Activated CD8-positive, alpha-beta memory T cell treated with anti-CD3 and anti-CD28 coated beads for 36 hours (primary cell): ENCODE measurements around the gene RD3L. TPM values are rescaled to one million over a fixed set of nuclear protein-coding genes. Genes with fewer than 3 reads are reported as not detected.
"Not testable (repeated sequence)": the region's sequence is repeated elsewhere in the genome, so short reads cannot be mapped to it uniquely, and the experiment has no call there.

ENCODE experiments used
- CTCF ChIA-PET: fragments of 350-600 bp; sonication (Branson Sonifier 250); formaldehyde crosslinking; loops from one replicate; lab custom pipeline; 2021; ENCODE audit warnings: antibody characterized with exemption; lab: Charles Lee
- POLR2A ChIA-PET: fragments of 350-600 bp; sonication (Branson Sonifier 250); formaldehyde crosslinking; loops from one replicate; lab custom pipeline; 2021; ENCODE audit warnings: antibody characterized with exemption; lab: Charles Lee
- total RNA-seq, 2 experiments: library from RNA; stranded (reverse); gene quantifications; one replicate each; pipeline ENCODE4 v1.2.3, GENCODE V29; 2021

Gene RD3L
- total RNA-seq, 2 experiments from 2014 or later = not detected

DNA sequence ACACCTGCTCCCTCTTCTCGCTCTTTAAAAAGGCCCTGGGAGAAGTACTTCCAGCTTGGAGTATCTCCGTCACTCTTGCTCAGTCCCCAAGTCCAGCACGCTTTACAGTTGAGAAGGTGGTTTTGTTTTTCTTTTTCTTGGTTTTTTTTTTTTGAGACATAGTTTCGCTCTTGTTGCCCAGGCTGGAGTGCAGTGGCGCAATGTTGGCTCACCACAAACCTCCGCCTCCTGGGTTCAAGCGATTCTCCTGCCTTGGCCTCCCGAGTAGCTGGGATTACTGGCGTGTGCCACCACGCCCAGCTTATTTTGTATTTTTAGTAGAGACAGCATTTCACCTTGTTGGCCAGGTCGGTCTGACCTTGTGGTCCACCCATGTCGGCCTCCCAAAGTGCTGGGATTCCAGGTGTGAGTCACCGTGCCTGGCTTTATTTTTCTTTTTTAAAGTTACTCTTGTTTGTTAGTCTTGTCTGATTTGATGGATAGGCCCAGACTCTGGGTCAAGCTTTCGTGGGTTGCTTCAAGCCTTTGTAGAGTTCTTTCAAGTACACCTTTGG, 12.2 kb downstream of the RD3L start:
- POLR2A ChIA-PET = no interaction called here
- CTCF ChIA-PET = interaction anchor here (0.8 kb wide), 1 partner anchor 10 kb away, joined by 4 read pairs; no protein-coding TSS in a partner anchor

DNA sequence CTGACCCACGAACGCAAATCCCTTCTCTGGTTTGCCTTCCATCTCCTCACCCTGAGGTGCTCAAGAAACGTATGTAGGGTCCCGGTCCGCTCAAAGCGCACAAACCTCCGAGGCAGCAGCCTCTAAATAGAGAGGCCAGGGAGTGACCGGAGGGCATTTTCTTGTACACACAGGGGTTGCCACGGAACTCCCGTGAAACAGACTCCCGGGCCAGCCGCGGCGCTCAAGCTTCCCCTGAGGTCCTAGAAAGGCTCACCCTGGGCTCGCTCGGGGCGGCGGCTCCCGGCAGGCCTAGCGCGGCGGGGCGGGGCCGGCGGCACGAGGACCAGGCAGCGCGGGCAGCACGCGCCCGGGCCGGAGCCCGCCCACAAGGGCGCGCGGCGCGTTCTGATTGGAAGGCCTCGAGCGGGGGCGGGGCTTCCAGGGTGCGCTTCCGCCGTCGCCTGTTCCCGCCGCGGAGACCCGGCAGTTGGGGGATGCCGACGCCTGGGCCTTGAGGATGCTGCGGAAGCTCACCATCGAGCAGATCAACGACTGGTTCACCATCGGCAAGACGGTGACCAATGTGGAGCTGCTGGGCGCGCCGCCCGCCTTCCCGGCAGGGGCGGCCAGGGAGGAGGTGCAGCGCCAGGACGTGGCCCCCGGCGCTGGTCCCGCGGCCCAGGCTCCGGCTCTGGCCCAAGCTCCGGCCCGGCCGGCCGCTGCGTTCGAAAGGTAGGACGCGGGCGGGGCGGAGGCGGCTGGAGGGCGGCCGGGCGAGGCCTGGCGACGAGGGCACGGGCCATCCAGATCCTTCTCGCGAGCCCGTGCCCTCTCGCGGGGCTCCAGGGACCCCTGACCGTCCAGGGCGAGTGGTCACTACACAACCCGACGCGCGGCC, 14.1 kb downstream of the RD3L start, which contains the start of gene TDRD9:
TDRD9 (plus strand) TSS at position 446 of the 880 bp plus-strand sequence; CDS start at position 500, 54 bp downstream.
- ChIA-PET CTCF (no interaction called here), POLR2A (interaction anchor here (0.6 kb wide), 2 partner anchors 56 to 324 kb away, joined by 5 to 6 read pairs; no protein-coding TSS in a partner anchor)

DNA sequence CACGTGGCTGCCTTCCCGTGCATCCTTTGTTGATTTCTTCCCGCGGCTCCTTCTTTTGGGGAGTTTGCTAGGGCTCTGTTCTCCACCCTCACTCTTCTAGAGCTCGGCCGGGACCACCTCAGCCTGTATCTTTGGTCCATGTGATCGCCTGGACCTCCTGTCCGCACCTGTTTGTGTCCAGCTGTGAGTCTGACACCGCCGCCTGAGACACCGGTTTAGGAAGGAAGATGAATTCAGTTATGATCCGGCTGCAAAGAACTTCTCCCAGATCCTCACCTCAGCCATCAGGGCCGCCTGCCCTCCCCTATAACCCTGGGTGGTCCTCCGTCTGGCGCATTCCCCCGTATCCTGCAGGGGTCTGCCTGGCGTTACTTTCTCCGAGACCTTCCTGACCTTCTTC, 14.8 kb downstream of the RD3L start:
- POLR2A ChIA-PET = no interaction called here
- CTCF ChIA-PET = no interaction called here

GRCh38 chr14:103925316-103925715, 17.0 kb downstream of the RD3L start:
- ChIA-PET CTCF (interaction anchor here (0.7 to 1.2 kb wide), 2 partner anchors 30 to 86 kb away, joined by 3 to 8 read pairs; no protein-coding TSS in a partner anchor), POLR2A (no interaction called here)

- CTCF ChIA-PET = interaction anchor here (1.1 kb wide), 1 partner anchor 23 kb away, joined by 3 read pairs; no protein-coding TSS in a partner anchor
- POLR2A ChIA-PET = interaction anchor here (1.3 kb wide), 1 partner anchor 12 kb away, joined by 5 read pairs; no protein-coding TSS in a partner anchor
Observed at GRCh38 chr14:103923863-103924262, 18.5 kb downstream of the RD3L start.

DNA sequence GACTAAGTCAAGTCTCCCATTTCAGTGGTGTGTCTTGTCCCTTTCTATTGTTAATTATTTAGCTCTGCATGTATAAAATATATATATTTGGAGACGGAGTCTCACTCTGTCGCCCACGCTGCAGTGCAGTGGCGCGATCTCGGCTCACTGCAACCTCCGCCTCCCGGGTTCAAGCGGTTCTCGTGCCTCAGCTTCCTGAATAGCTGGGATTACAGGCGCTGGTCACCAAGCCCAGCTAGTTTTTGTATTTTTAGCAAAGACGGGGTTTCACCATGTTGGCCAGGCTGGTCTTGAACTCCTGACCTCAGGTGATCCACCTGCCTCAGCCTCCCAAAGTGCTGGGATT, 20.5 kb downstream of the RD3L start:
- CTCF ChIA-PET = interaction anchor here (0.7 to 1.8 kb wide), 2 partner anchors 12 to 15 kb away, joined by 3 to 5 read pairs; no protein-coding TSS in a partner anchor
- POLR2A ChIA-PET = not testable (repeated sequence)

- CTCF ChIA-PET = interaction anchor here (0.6 to 2.5 kb wide), 7 partner anchors 8 to 113 kb away, joined by 3 to 5 read pairs (median 4); no protein-coding TSS in a partner anchor
- POLR2A ChIA-PET = interaction anchor here (0.5 kb wide), 1 partner anchor 10 kb away, joined by 3 read pairs; no protein-coding TSS in a partner anchor
Observed at GRCh38 chr14:103920981-103921854, 21.1 kb downstream of the RD3L start.

DNA sequence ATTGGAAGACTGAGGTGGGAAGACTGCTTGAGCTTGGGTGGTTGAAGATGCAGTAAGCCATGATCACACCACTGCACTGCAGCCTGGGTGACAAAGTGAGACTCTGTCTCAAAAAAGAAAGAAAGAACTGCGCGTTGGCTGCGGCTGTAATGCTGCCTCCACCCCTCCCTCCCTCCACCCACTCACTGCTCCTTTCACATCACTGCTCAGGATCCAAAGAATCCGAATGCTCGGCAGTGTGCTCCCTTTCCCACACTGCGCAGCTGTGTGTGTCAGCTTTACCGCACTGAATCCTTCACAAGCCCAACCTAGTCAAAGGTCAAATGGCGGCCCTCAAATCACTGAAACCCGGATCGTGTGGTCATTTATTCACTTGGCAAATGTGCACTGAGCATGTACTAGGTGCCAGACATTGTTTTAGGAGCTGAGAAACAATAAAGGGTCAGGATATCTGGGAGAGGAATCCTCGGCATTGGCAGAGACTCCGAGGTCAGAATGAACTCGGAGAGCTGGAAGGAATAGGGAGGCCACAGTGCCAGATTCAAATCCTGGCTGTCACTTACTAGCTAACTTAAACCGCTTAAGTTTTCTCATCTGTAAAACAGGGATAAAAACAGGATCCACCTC, 25.6 kb downstream of the RD3L start:
- ChIA-PET CTCF (interaction anchor here (1.2 kb wide), 1 partner anchor 108 kb away, joined by 5 read pairs; no protein-coding TSS in a partner anchor), POLR2A (interaction anchor here (0.7 kb wide), 1 partner anchor 36 kb away, joined by 6 read pairs; no protein-coding TSS in a partner anchor)

DNA sequence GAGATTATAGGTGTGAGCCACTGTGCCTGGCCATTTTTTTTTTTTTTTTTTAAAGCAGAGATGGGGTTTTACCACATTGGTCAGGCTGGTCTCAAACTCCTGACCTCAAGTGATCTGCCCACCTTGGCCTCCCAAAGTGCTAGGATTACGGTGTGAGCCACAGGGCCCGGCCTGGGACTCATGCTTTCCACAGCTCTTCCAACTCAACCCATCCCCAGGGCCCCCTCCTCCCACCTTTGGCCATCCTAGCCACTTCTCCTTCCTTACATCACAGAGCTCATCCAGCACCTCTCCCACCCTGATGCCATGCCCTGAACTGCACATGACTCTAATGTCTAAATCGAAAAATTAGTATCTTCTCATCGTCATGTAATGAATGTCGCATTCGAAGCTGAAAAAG, 26.7 kb downstream of the RD3L start:
- CTCF ChIA-PET = interaction anchor here (0.7 to 1.1 kb wide), 3 partner anchors 18 to 122 kb away, joined by 3 to 5 read pairs (median 4); no protein-coding TSS in a partner anchor

DNA sequence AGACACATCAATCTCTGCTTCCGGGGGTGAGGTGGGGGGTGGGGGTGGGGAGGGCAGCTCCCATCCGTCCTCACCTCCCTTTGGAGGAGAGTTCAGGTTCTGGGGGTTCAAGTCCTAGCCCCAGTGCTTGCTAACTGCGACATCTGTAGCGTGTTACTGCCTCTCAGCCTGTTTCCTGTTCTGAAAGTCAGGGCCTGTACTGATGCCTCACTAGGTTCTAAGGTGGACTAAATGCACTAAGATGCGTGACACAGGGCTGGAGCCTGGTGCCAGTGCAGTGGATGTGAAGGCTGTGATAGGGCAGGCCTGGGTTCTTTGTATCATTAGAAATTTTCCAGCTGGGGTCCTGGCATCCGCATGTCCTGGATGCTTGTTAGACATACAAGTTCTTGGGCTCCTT, 31.3 kb downstream of the RD3L start:
- ChIA-PET CTCF (interaction anchor here (0.6 to 2.8 kb wide), 6 partner anchors 8 to 102 kb away, joined by 4 to 20 read pairs (median 6); a partner anchor contains a TSS), POLR2A (interaction anchor here (1.0 kb wide), 1 partner anchor 13 kb away, joined by 5 read pairs; no protein-coding TSS in a partner anchor)

More for the DNA sequence above, 26.7 kb downstream of the RD3L start:
- POLR2A ChIA-PET = no interaction called here

- ChIA-PET POLR2A (interaction anchor here (0.6 kb wide), 2 partner anchors 100 to 102 kb away, joined by 3 to 6 read pairs; no protein-coding TSS in a partner anchor), CTCF (interaction anchor here (0.6 to 2.8 kb wide), 11 partner anchors 7 to 167 kb away, joined by 3 to 20 read pairs (median 4); a partner anchor contains a TSS)
Observed at GRCh38 chr14:103910262-103910935, 31.9 kb downstream of the RD3L start.

GRCh38 chr14:103909531-103910261, 32.6 kb downstream of the RD3L start:
- POLR2A ChIA-PET = interaction anchor here (0.6 kb wide), 3 partner anchors 49 to 101 kb away, joined by 3 to 6 read pairs (median 6); no protein-coding TSS in a partner anchor
- CTCF ChIA-PET = interaction anchor here (0.6 to 2.8 kb wide), 10 partner anchors 9 to 168 kb away, joined by 3 to 20 read pairs (median 4); a partner anchor contains a TSS

DNA sequence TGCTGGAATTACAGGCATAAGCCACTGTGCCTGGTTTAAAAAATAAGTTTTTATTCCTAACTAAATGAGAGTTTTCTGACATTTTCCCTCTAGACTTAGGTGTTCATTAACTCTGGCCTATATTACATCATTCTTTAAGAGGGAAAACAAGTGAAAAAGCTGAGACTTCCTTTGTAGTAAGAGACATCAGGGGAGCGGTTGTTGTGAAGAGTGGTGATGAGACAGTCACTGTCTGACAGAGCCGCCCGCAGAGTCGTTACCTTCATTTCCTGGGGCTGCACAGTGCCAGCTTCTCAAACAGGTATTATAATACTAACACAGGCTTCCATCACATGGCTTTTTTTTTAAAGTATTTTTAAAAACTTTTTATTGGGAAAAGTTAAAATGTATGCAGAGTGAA, 33.7 kb downstream of the RD3L start:
- ChIA-PET CTCF (interaction anchor here (2.8 kb wide), 1 partner anchor 8 kb away, joined by 20 read pairs; no protein-coding TSS in a partner anchor), POLR2A (no interaction called here)

- CTCF ChIA-PET = interaction anchor here (0.9 kb wide), 1 partner anchor 15 kb away, joined by 4 read pairs; no protein-coding TSS in a partner anchor
Observed at GRCh38 chr14:103905842-103906456, 36.4 kb downstream of the RD3L start.

GRCh38 chr14:103904493-103905107, 37.7 kb downstream of the RD3L start:
- ChIA-PET CTCF (interaction anchor here (0.7 kb wide), 1 partner anchor 15 kb away, joined by 4 read pairs; no protein-coding TSS in a partner anchor), POLR2A (no interaction called here)

More at GRCh38 chr14:103905842-103906456, 36.4 kb downstream of the RD3L start:
- POLR2A ChIA-PET = no interaction called here
